Heart left ventricle (tissue), 16 donors: ENCODE measurements around the gene CACNA1G. TPM values are rescaled to one million over a fixed set of nuclear protein-coding genes. Genes with fewer than 3 reads are reported as not detected.

Experiments used
- ATAC-seq, 4 donors: fragments of 200-7000 bp; cut with Tn5 transposase; one replicate each; pipeline ENCODE4 v1.9.1; 2020 to 2022; ENCODE audit warnings: moderate library complexity in 4 of 4, mild to moderate bottlenecking in 3 of 4, moderate number of reproducible peaks in 1 of 4
- DNase-seq, 5 donors: peaks; one replicate each; pipeline ENCODE4 v3.0.0-alpha.2; 2020
- H3K27ac ChIP-seq, 12 donors: fragments of 200-600 bp; sonication (generic) in 4 of 12; one replicate each; pipeline versions ENCODE4 v1.5.0 to v1.8.0; 2016 to 2022; ENCODE audit warnings: mild to moderate bottlenecking in 2 of 12
- H3K27me3 ChIP-seq, 9 donors: fragments of 200-600 bp; sonication (generic) in 2 of 9; one replicate each; pipeline versions ENCODE4 v1.5.1 to v1.8.0; 2016 to 2022; ENCODE audit warnings: mild to moderate bottlenecking in 3 of 9
- H3K36me3 ChIP-seq, 9 donors: fragments of 200-600 bp; sonication (generic) in 2 of 9; one replicate each; pipeline versions ENCODE4 v1.5.0 to v1.8.0; 2018 to 2022; ENCODE audit warnings: mild to moderate bottlenecking in 2 of 9
- H3K4me1 ChIP-seq, 12 donors: fragments of 200-600 bp; sonication (generic) in 4 of 12; one replicate each; pipeline versions ENCODE4 v1.5.0 to v1.8.0; 2016 to 2022; ENCODE audit warnings: mild to moderate bottlenecking in 3 of 12
- H3K4me3 ChIP-seq, 12 donors: fragments of 200-600 bp; sonication (generic) in 4 of 12; one replicate each; pipeline versions ENCODE4 v1.5.0 to v1.8.0; 2017 to 2022; ENCODE audit warnings: mild to moderate bottlenecking in 9 of 12, moderate library complexity in 4 of 12
- H3K9me3 ChIP-seq, 12 donors: fragments of 200-600 bp; sonication (generic) in 4 of 12; one replicate each; pipeline versions ENCODE4 v1.5.0 to v1.8.0; 2016 to 2022; ENCODE audit warnings: mild to moderate bottlenecking in 1 of 12
- POLR2A ChIP-seq, 2 donors: fragments of 450-650 bp; IDR thresholded peaks; one replicate each; pipeline ENCODE4 v1.6.1; 2017; ENCODE audit warnings: antibody characterized with exemption in 2 of 2, mild to moderate bottlenecking in 2 of 2, moderate library complexity in 2 of 2
- WGBS, 4 donors: extraction: QIAGEN DNeasy Blood & Tissue Kit in 2 of 4; methylation state at CpG; one replicate each; pipeline versions ENCODE4 v1.1.5 to v1.1.7; 2013 to 2018; 5-methylcytosine and 5-hydroxymethylcytosine counted together
- intact Hi-C, 10 donors: fragments of 100-400 bp; cut with DNase I; formaldehyde crosslinking; loops; one replicate each; pipeline versions ENCODE4 v1.11.1 to v1.14.2; 2022
- polyA plus RNA-seq, 2 donors: library from polyadenylated mRNA; stranded (reverse); fragments of 200-250 nt; gene quantifications; one replicate each; pipeline ENCODE4 v1.2.3, GENCODE V29; 2013
- total RNA-seq, 9 donors: library from RNA; depleted of rRNA in 2 of 9; stranded (reverse); fragments of >200 nt in 2 of 9; fragmentation: NEBNext Ultra II Directional in 3 of 9; extraction: Animal tissue kit (Norgen Biotek cat#: 25700) in 3 of 9; gene quantifications; one replicate each; pipeline versions ENCODE4 v1.1.0 to v1.2.4, GENCODE V29; 2016 to 2023
- TF ChIP-seq, protein P1 (sequence below), 12 donors: fragments of 200-600 bp; sonication (generic) in 4 of 12; IDR thresholded peaks; one replicate each; pipeline versions ENCODE4 v1.5.0 to v1.8.0; 2018 to 2022; ENCODE audit warnings: antibody characterized with exemption in 12 of 12, mild to moderate bottlenecking in 5 of 12
- donor health status: ischemic (EF 13 %, LVEDD 7.1; RV severe dilation, severe dysfunction).
- donor health status: healthy with polysubstance abuse.
- donor health status: DM: no; HTN: yes; CAD: no.
- donor health status: DM: no; HTN: no; CAD: no.
- donor health status: ischemic (EF 25% LVEDD 6.9; RV normal size, moderate dysfunction).
- donor health status: ischemic (EF 25% LVEDD 5.7; RV mildly dilated, moderate dysfunction).
- donor health status: healthy.
- donor health status: DM: yes; HTN: yes; CAD: no.
- donor health status: ischemic (EF 35%, LVEDD 5.7; RV mildly dilated, moderate dysfunction).
- donor health status: nonischemic (EF 11% LVEDD 7.7; RV severe dilation, severe dysfunction).
- donor health status: DM: yes; HTN: yes; CAD: no.
- donor health status: PGD.
- donor health status: ischemic (EF 29% LVEDD 5.4; RV normal size, mild dysfunction).
- donor health status: nonischemic (EF 23%, LVEDD 6.1; RV moderate dilation, normal function).

CACNA1G gene
- total and polyA plus RNA-seq, 11 donors: 0.02 to 0.48 (median 0.13) TPM; not detected in 1

DNA sequence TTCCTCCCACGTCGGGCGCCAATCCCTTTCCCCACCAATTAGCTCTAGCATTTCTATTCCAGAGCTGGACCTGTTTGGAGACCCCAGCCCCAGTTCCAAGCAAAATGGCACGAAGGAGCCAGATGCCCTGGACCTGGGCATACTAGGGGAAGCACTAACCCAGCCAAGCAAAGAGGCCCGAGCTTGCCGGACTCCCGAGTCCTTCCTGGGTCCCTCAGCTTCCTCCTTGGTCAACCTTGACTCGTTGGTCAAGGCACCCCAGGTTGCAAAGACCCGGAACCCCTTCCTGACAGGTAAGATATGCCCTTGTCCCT is 19.2 kb upstream of the CACNA1G start:
- DNase-seq: no peak
- H3K36me3 ChIP-seq: peaks cover 0 to 16% (median 0%) of the 10 kb centered on the region in 9 donors
- WGBS, 4 donors: 58 to 70% (median 65%) methylated on average over 9 of the region's 9 CpGs
- peak overlapping the region in 11 of 12 donors; percentile 56 to 89 (median 82) for H3K27ac ChIP-seq
- intact Hi-C loops: loop anchor here in 9 of 10 donors (5.0 to 10.0 kb wide), 7 partner anchors 54 to 423 kb away; no protein-coding TSS in a partner anchor
- H3K9me3 ChIP-seq: no peaks in the 10 kb centered on the region
- peak overlapping the region; percentile 27 to 86 (median 64) for H3K4me3 ChIP-seq
- H3K27me3 ChIP-seq: peaks cover 0 to 2% (median 0%) of the 10 kb centered on the region in 9 donors
- TF ChIP-seq POLR2A (IDR thresholded peaks at IDR 0.05): no peak
- TF ChIP-seq, protein P1, sequence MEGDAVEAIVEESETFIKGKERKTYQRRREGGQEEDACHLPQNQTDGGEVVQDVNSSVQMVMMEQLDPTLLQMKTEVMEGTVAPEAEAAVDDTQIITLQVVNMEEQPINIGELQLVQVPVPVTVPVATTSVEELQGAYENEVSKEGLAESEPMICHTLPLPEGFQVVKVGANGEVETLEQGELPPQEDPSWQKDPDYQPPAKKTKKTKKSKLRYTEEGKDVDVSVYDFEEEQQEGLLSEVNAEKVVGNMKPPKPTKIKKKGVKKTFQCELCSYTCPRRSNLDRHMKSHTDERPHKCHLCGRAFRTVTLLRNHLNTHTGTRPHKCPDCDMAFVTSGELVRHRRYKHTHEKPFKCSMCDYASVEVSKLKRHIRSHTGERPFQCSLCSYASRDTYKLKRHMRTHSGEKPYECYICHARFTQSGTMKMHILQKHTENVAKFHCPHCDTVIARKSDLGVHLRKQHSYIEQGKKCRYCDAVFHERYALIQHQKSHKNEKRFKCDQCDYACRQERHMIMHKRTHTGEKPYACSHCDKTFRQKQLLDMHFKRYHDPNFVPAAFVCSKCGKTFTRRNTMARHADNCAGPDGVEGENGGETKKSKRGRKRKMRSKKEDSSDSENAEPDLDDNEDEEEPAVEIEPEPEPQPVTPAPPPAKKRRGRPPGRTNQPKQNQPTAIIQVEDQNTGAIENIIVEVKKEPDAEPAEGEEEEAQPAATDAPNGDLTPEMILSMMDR (IDR thresholded peaks at IDR 0.05): no peak
- ATAC-seq: peak in 1 of 4 donors; percentile 0
- H3K4me1 ChIP-seq: peaks cover 0 to 38% (median 17%) of the 10 kb centered on the region in 12 donors

DNA sequence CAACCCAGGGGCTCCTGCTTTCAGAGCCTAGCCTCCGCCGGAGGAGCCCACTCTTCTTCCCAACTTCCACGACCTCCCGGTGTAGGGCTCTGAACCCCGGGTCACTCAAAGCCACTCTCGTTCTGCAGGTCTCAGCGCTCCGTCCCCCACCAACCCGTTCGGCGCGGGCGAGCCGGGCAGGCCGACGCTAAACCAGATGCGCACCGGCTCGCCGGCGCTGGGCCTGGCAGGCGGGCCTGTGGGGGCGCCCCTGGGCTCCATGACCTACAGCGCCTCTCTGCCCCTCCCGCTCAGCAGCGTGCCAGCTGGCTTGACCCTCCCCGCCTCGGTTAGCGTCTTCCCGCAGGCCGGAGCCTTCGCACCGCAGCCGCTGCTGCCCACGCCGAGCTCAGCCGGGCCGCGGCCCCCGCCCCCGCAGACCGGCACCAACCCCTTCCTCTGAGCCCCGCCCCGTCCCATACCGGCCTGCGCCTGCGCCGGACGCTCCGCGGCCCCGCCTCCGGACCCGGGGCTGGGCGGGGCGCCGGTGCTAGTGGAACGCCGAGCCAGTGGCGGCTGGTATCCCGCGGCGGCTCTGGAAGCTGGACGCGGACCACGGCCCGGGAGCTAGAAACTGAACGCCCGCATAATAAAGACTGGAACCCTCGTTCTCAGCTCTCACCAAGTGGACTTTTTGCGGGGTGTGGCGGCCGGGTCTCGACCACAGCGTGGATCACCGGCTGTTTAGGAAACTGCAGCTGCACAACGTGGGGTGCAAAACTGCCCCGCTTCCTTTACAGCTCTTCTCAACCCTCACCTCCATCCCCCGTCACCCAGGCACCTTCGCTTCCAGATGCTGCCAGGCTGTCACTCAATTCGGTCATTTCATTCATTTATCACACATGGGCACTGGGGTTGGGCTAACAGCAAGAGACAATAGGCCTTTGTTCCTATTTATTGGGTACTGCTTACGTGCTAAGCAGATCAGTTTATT is 18.5 kb upstream of the CACNA1G start:
- ATAC-seq (peak; percentile 65 to 93 (median 90)), DNase-seq (peak; percentile 88 to 96 (median 89))
- TF ChIP-seq, protein P1 (IDR thresholded peaks at IDR 0.05): peak in 6 of 12 donors; percentile 12 to 50 (median 33)
- peak in 1 of 2 donors; percentile 86 for TF ChIP-seq POLR2A (IDR thresholded peaks at IDR 0.05)
- Histone ChIP-seq H3K36me3 (peaks cover 0 to 14% (median 0%) of the 10 kb centered on the region in 9 donors), H3K4me1 (peaks cover 0 to 42% (median 21%) of the 10 kb centered on the region in 12 donors), H3K27ac (peak overlapping the region in 11 of 12 donors; percentile 56 to 89 (median 82)), H3K27me3 (peaks cover 0 to 2% (median 0%) of the 10 kb centered on the region in 9 donors), H3K9me3 (no peaks in the 10 kb centered on the region), H3K4me3 (peak overlapping the region; percentile 27 to 86 (median 64))
- WGBS, 4 donors: 2 to 8% (median 3%) methylated on average over 23 to 82 of the region's 82 CpGs
- intact Hi-C loops: loop anchor here (2.0 to 10.0 kb wide), 8 partner anchors 55 to 423 kb away; no protein-coding TSS in a partner anchor

DNA sequence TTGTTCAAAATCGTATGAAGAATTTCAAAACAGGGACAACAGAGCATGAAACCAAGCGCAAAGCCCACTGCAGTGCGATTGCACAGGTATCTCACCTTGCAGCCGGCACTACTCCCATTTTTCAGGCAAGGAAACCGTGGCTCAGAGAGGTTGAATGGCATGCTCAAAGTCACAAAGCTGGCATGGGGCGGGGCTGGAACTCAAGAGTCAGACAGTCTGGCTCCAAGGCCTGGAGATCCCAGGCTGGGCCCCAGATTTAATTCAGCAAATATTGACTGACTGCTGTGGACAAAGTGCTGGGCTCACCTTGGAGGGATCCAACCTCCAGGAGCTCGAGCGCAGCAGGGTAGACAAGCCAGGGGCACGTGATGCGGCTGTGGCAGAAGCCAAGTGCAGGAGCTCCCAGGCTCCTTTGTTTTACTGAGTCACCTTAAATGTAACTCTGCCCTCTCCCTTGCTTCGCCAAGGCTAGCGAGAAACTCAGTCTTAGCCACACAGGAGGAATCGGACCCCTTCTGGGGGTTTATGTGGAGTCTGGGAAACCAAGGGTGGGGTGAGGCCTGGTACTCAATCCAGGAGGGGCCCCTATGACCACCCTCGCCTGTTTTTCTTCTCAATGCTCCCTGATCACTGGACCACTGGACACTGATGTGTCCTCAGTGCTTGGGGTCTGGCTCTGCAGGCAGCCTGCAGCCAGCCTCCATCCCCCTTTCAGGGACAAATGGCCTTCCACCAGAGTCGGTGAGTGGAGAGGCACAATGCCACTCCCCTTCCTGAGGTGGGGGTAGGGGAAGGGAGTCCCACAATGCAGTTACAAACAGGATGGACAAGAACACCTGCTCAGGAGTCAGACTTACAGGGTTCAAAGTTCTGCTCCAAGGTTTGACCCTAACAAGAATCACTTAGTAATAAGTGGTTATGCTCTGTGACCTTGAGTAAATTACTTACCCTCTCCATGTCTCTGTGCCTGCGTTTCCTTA is 17.4 kb upstream of the CACNA1G start:
- Histone ChIP-seq H3K36me3 (peaks cover 0 to 12% (median 0%) of the 10 kb centered on the region in 9 donors), H3K27ac (peak overlapping the region in 9 of 12 donors; percentile 56 to 89 (median 86)), H3K4me1 (peaks cover 0 to 51% (median 29%) of the 10 kb centered on the region in 12 donors), H3K27me3 (peaks cover 0 to 2% (median 0%) of the 10 kb centered on the region in 9 donors), H3K9me3 (no peaks in the 10 kb centered on the region), H3K4me3 (peak overlapping the region in 4 of 12 donors; percentile 55 to 86 (median 63))
- intact Hi-C loops: loop anchor here (2.0 to 10.0 kb wide), 8 partner anchors 56 to 422 kb away; no protein-coding TSS in a partner anchor
- peak in 2 of 4 donors; percentile 15 to 19 for ATAC-seq
- WGBS, 4 donors: 66 to 84% (median 80%) methylated on average over 16 of the region's 16 CpGs
- no peak for TF ChIP-seq POLR2A (IDR thresholded peaks at IDR 0.05)
- TF ChIP-seq, protein P1 (IDR thresholded peaks at IDR 0.05): no peak
- peak in 1 of 5 donors; percentile 68 for DNase-seq
